Right cardiac atrium (tissue), 5 donors: ENCODE results near the gene HS1BP3. TPM values are rescaled to one million over a fixed set of nuclear protein-coding genes. Genes with fewer than 3 reads are reported as not detected.

Experiments
- ATAC-seq, 2 donors: fragments of 200-7000 bp; cut with Tn5 transposase; one replicate each; pipeline versions ENCODE4 v1.8.0 to v1.9.1; 2020; ENCODE audit warnings: moderate library complexity in 2 of 2, mild to moderate bottlenecking in 1 of 2
- DNase-seq, 3 donors: peaks; one replicate each; pipeline ENCODE4 v3.0.0-alpha.2; 2020
- H3K27ac ChIP-seq: one replicate; pipeline ENCODE4 v1.5.1; 2013; ENCODE audit warnings: mild to moderate bottlenecking, low read length, control low read depth, moderate library complexity
- H3K27me3 ChIP-seq: one replicate; pipeline ENCODE4 v1.6.1; 2013; ENCODE audit not compliant: control insufficient read depth, insufficient read depth
- H3K4me1 ChIP-seq: one replicate; pipeline ENCODE4 v1.6.1; 2013; ENCODE audit warnings: low read length; ENCODE audit not compliant: control insufficient read depth, insufficient read depth
- H3K4me3 ChIP-seq: one replicate; pipeline ENCODE4 v1.5.1; 2013; ENCODE audit warnings: low read length, control low read depth
- H3K9me3 ChIP-seq: one replicate; pipeline ENCODE4 v1.6.1; 2013; ENCODE audit warnings: low read length; ENCODE audit not compliant: control insufficient read depth
- WGBS: extraction: QIAGEN DNeasy Blood & Tissue Kit; methylation state at CpG from one replicate; pipeline ENCODE4 v1.1.7; 2013; 5-methylcytosine and 5-hydroxymethylcytosine counted together
- intact Hi-C, 4 donors: fragments of 100-400 bp; cut with DNase I; formaldehyde crosslinking; loops; one replicate each; pipeline versions ENCODE4 v1.11.0 to v1.14.0; 2022 to 2023
- polyA plus RNA-seq: library from polyadenylated mRNA; stranded (reverse); fragments of 200-250 nt; gene quantifications from one replicate; pipeline ENCODE4 v1.2.3, GENCODE V29; 2013
- total RNA-seq, 4 donors: library from RNA; stranded (reverse); fragmentation: NEBNext Ultra II Directional; extraction: Animal tissue kit (Norgen Biotek cat#: 25700); gene quantifications; one replicate each; pipeline ENCODE4 v1.2.1, GENCODE V29; 2021
- donor health status: healthy with polysubstance abuse.
- donor health status: DM: no; HTN: yes; CAD: no.
- donor health status: DM: no; HTN: no; CAD: no.
- donor health status: DM: no; HTN: yes; CAD: no; lungs with severe emphysema.
- donor health status: DM: yes; HTN: yes; CAD: no.

Gene HS1BP3
- total and polyA plus RNA-seq, 5 donors, result 21.8 to 29.8 (median 26.2) TPM

DNA sequence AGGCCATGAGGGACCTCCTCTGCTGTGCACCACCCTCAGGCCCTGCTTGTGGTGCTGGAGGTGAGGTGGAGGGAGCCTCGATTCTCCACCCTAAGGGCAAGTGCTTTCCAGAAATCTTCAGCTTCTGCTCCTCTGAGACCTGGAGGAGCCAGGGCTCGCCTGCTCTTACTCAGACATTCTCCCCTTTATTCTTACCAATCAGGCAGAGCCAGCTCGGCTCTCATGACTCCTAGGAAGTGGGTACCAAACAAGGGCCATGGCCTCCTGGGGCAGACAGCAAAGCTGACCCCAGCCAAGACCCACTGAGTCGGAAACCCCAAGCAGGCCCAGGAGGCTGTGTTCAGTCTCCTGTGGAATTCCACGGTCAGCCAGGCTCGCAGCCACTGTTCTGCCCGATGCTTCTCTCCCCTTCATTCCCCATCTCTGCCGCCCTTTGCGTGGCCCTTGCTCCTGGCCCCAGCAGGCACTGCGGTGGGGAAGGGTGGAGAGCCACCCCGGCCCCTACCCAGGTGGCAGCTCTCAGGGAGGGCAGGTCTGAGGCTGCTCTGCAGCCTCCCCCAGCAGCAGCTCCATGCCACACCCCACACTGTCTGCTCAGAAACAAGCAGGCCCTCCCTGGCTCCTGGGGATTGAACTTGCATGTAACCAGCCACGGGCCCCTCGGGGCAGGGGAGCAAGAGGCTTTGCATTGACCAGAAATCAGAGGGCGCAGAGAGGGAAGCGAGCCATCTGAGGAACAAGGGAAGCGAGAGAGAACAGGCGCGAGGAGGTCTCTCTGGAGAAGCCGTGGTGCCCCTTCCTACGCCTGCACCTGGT is 24.0 kb downstream of the HS1BP3 start:
- ATAC-seq (no peak), DNase-seq (peak in 2 of 3 donors; percentile 35 to 56)
- intact Hi-C loops, result loop anchor here in 1 of 4 donors (10.0 kb wide), 2 partner anchors 52 to 112 kb away; no protein-coding TSS in a partner anchor
- Histone ChIP-seq H3K4me3 (no peak overlapping the region), H3K27me3 (no peaks in the 10 kb centered on the region), H3K27ac (peak overlapping the region; percentile 46), H3K4me1 (peaks cover 17% of the 10 kb centered on the region), H3K9me3 (no peaks in the 10 kb centered on the region)
- 87% methylated on average over 20 of the region's 20 CpGs for WGBS

DNA sequence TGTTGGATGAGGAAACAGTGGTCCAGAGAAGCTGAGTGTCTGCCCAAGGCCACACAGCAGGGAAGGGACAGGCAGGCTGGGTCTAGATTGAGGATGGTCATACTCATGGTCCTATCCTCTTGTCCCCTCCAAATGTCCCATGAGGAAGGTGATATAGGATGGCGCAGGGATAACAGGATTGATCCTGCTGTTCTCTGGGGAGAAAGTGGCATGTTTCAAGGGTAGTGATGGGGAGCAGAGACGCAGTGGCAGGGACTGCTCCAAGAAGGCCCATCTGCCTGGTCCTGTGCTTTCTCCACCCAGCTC is 24.6 kb downstream of the HS1BP3 start:
- no peaks in the 10 kb centered on the region for H3K9me3 ChIP-seq
- no peak for ATAC-seq
- no peaks in the 10 kb centered on the region for H3K27me3 ChIP-seq
- no peak overlapping the region for H3K4me3 ChIP-seq
- peak in 1 of 3 donors; percentile 19 for DNase-seq
- peak overlapping the region; percentile 46 for H3K27ac ChIP-seq
- intact Hi-C loops, result loop anchor here in 1 of 4 donors (10.0 kb wide), 2 partner anchors 52 to 112 kb away; no protein-coding TSS in a partner anchor
- 98% methylated on average over 2 of the region's 2 CpGs for WGBS
- H3K4me1 ChIP-seq, result peaks cover 17% of the 10 kb centered on the region

- Histone ChIP-seq H3K9me3 (no peaks in the 10 kb centered on the region), H3K4me3 (no peak overlapping the region), H3K27ac (peak overlapping the region; percentile 79), H3K27me3 (no peaks in the 10 kb centered on the region), H3K4me1 (peaks cover 17% of the 10 kb centered on the region)
- peak in 2 of 3 donors; percentile 61 to 70 for DNase-seq
- intact Hi-C loops, result loop anchor here in 1 of 4 donors (10.0 kb wide), 2 partner anchors 51 to 111 kb away; no protein-coding TSS in a partner anchor
- WGBS, result 61% methylated on average over 19 of the region's 19 CpGs
- ATAC-seq, result peak in 1 of 2 donors; percentile 28
Measured at GRCh38 chr2:20625491-20626391, 25.2 kb downstream of the HS1BP3 start.

- Histone ChIP-seq H3K27ac (peak overlapping the region; percentile 79), H3K9me3 (no peaks in the 10 kb centered on the region), H3K27me3 (no peaks in the 10 kb centered on the region), H3K4me3 (no peak overlapping the region), H3K4me1 (peaks cover 17% of the 10 kb centered on the region)
- peak in 1 of 3 donors; percentile 48 for DNase-seq
- intact Hi-C loops, result loop anchor here in 1 of 4 donors (10.0 kb wide), 2 partner anchors 50 to 110 kb away; no protein-coding TSS in a partner anchor
- WGBS, result 80% methylated on average over 11 of the region's 11 CpGs
- no peak for ATAC-seq
Measured at GRCh38 chr2:20624884-20625485, 25.9 kb downstream of the HS1BP3 start.

- Histone ChIP-seq H3K4me3 (no peak overlapping the region), H3K27ac (no peak overlapping the region), H3K27me3 (no peaks in the 10 kb centered on the region), H3K4me1 (peaks cover 20% of the 10 kb centered on the region), H3K9me3 (no peaks in the 10 kb centered on the region)
- ATAC-seq (no peak), DNase-seq (peak in 2 of 3 donors; percentile 46 to 60)
- 88% methylated on average over 20 of the region's 20 CpGs for WGBS
- intact Hi-C loops, result loop anchor here in 1 of 4 donors (10.0 kb wide), 2 partner anchors 50 to 110 kb away; no protein-coding TSS in a partner anchor
Measured at GRCh38 chr2:20624156-20624883, 26.6 kb downstream of the HS1BP3 start.

- 75% methylated on average over 7 of the region's 7 CpGs for WGBS
- H3K27ac ChIP-seq, result no peak overlapping the region
- H3K4me1 ChIP-seq, result peaks cover 26% of the 10 kb centered on the region
- H3K4me3 ChIP-seq, result no peak overlapping the region
- DNase-seq, result peak in 2 of 3 donors; percentile 43 to 48
- intact Hi-C loops, result loop anchor here in 1 of 4 donors (10.0 kb wide), 2 partner anchors 49 to 109 kb away; no protein-coding TSS in a partner anchor
- no peaks in the 10 kb centered on the region for H3K9me3 ChIP-seq
- no peak for ATAC-seq
- no peaks in the 10 kb centered on the region for H3K27me3 ChIP-seq
Measured at GRCh38 chr2:20623741-20624155, 27.1 kb downstream of the HS1BP3 start.

DNA sequence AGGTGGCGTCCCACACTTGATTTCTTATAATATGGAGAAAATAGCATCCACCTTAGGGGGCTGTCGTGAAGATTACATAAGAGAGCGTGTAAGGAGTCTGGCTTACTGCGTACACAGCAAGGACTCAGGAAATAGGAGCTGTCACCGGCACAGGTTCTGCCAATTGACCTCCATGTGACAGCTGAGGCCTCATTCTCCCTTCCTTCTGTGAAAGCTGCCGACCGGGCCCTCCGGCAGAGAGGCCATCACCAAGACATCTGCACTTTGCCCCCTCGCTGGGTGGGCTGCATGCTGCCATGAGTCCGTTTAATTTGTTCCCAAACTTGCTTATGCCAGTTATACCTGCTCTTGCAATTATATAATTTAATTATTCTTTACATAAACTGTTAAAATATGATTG is 27.7 kb downstream of the HS1BP3 start:
- peak in 1 of 3 donors; percentile 21 for DNase-seq
- ATAC-seq, result no peak
- Histone ChIP-seq H3K27ac (no peak overlapping the region), H3K27me3 (no peaks in the 10 kb centered on the region), H3K4me1 (peaks cover 30% of the 10 kb centered on the region), H3K4me3 (no peak overlapping the region), H3K9me3 (no peaks in the 10 kb centered on the region)
- 58% methylated on average over 10 of the region's 10 CpGs for WGBS
- intact Hi-C loops, result loop anchor here in 1 of 4 donors (10.0 kb wide), 2 partner anchors 48 to 108 kb away; no protein-coding TSS in a partner anchor

DNA sequence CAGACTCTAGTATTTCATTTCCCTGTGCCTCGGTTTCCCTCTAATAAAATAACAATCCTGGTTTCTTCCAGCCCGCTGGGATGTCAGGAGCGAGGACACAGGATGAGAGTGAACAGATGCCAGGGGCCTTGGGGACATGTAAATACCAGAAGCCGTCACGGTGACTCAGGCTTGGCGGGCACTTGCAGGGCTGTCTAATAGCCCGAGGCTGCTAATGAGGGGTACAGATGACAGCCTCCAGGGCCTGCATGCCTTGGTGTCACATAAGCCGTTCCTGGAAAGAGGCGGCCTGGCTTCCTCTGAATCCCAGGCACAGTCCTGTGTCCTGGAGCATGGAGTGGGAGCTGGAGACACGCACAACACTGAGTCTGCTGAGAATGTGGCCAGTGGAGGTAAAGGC is 28.2 kb downstream of the HS1BP3 start:
- no peaks in the 10 kb centered on the region for H3K27me3 ChIP-seq
- peaks cover 34% of the 10 kb centered on the region for H3K4me1 ChIP-seq
- peak in 1 of 2 donors; percentile 5 for ATAC-seq
- DNase-seq, result peak; percentile 64 to 84 (median 79)
- H3K4me3 ChIP-seq, result no peak overlapping the region
- H3K27ac ChIP-seq, result peak overlapping the region; percentile 5
- 65% methylated on average over 10 of the region's 10 CpGs for WGBS
- intact Hi-C loops, result loop anchor here in 1 of 4 donors (10.0 kb wide), 2 partner anchors 48 to 108 kb away; no protein-coding TSS in a partner anchor
- H3K9me3 ChIP-seq, result no peaks in the 10 kb centered on the region

- H3K4me1 ChIP-seq, result peaks cover 37% of the 10 kb centered on the region
- H3K9me3 ChIP-seq, result no peaks in the 10 kb centered on the region
- H3K27ac ChIP-seq, result peak overlapping the region; percentile 5
- no peak overlapping the region for H3K4me3 ChIP-seq
- H3K27me3 ChIP-seq, result no peaks in the 10 kb centered on the region
- no peak for ATAC-seq
- DNase-seq, result peak in 2 of 3 donors; percentile 21 to 40
- intact Hi-C loops, result loop anchor here in 1 of 4 donors (10.0 kb wide), 2 partner anchors 47 to 107 kb away; no protein-coding TSS in a partner anchor
- WGBS, result 91% methylated on average over 11 of the region's 11 CpGs
Measured at GRCh38 chr2:20622296-20622686, 28.6 kb downstream of the HS1BP3 start.
